Dermis blood vessel endothelial cell (primary cell): ENCODE results near the gene JMY. TPM values are rescaled to one million over a fixed set of nuclear protein-coding genes. Genes with fewer than 3 reads are reported as not detected.

Experiments
- DNase-seq: peaks from one replicate; pipeline ENCODE4 v3.0.0; 2010
- total RNA-seq: library from RNA; depleted of rRNA; stranded (reverse); fragments of >200 nt; gene quantifications from 2 replicates; pipeline ENCODE4 v1.2.3, GENCODE V29; 2014

JMY gene
- total RNA-seq, 1 donor from 2014 or later = 13.8 TPM

DNA sequence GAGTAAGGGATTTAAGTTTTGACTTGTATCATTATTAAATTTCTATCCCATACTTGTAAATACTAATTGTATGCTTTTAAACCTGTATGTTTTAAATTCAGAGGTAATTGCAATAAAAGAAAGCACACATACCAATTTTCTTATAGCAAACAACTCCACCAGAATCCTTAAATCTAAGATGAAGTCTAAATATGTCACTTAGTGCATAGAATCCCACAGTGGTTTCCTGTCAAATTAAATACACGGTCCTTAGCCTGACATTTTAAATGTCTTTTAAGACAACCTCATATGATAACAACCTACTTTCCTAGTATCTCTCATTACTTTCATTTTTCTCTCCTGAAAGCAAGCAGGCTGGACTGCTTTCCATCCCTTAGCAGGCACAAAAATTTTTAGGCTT is 52.0 kb downstream of the JMY start:
- no peak for DNase-seq

DNA sequence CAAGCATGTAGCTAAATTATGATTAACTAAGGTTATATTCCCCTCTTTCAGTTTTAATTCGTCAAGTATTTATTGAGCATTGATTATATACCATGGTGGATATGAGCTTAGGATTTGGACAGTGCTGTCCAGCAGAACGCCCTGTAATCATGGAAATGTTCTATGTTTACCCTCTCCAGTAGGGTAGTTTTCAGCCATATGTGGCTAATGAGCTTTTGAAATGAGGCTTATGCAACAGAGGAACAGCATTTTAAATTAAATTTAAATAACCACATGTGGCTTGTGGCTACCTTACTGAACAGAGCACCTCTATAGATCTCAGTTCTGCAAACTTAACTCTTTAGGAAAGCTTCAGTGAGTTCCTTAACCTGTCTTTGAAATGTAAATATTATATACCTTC is 59.1 kb downstream of the JMY start:
- no peak for DNase-seq

DNA sequence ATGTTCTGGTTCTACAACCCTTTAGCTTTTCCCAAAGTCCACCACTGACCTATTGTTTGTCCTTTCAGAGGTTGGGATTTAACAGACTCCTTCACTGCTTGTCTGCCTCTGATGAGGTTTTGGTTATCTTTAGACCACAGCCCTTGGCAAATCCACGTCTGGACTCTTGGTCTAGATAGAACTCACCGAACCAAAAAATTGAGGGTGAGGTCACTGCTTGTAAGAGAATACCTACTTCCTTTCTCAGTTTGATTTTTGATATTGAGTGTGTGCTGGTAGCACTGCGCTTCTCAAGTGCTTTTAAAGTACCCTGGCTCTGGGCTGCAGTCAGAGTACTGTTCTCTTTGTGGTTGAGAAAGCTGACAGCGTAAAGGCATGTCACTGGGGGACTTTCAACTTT is 61.7 kb downstream of the JMY start:
- DNase-seq = no peak

DNA sequence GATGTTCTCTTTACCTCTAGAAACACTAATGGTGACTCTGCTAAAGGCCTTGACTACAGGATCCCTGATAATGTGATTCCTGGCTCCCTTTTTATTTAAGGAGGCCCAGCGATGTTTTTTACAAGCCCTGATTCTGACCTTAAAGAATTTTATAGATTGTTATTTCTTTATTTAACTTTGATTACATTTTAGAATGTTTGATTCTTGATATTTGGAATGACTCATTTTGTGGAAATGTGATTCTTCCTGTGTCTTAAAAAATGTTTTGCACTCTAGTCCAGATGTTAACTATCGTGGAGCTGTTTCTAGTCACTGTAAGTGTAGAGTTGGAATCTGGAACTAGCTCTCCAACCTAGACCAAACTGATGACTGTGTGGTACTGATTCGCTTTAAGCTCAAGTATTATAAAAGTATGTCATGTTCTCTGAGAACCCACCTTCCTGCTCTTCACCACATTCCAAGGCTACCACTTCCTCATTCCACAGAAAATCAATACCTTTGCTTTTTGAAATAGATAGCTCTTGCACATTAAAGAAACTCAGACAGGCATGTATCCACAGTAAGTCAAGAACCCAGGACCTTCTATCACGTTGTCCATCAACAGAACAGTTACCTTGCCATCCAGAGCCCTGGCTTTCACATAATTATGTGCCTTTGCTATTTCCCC is 65.2 kb downstream of the JMY start:
- DNase-seq = no peak

DNA sequence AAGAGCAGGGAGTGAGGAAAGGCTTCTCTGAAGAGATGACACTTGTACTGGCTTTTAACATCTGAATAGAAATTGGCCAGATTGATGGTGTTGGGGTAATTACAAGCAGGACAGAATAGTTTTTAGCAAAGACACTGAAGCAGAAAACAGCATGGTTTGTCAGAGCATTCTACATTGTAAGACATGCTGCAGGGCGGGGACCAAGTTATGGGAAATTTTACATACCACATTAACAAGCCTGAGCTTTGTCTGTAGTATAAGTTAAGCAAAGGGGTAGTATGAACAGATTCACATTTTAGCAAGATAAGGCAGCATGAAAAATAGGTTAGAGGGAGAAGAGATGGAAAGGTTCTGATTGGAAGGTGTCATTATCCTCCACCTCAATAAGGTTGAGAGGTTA is 66.5 kb downstream of the JMY start:
- no peak for DNase-seq

DNA sequence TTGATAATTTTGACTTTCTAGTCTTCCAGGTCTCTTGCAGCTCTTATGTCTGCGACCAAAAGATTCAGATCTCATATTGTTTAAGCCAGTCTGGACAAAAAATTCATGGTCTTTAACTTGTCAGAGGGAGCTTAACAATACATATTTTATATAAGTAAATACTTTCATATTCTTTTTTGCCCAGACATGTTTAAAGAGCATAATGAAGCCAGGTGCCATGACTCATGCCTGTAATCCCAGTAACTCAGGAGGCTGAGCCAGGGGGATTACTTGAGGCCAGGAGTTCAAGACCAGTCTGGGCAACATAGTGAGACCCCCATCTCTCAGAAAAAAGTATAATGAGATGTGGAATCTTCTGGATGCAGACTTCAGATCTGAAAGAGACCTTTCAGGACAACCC is 69.8 kb downstream of the JMY start:
- DNase-seq = no peak

DNA sequence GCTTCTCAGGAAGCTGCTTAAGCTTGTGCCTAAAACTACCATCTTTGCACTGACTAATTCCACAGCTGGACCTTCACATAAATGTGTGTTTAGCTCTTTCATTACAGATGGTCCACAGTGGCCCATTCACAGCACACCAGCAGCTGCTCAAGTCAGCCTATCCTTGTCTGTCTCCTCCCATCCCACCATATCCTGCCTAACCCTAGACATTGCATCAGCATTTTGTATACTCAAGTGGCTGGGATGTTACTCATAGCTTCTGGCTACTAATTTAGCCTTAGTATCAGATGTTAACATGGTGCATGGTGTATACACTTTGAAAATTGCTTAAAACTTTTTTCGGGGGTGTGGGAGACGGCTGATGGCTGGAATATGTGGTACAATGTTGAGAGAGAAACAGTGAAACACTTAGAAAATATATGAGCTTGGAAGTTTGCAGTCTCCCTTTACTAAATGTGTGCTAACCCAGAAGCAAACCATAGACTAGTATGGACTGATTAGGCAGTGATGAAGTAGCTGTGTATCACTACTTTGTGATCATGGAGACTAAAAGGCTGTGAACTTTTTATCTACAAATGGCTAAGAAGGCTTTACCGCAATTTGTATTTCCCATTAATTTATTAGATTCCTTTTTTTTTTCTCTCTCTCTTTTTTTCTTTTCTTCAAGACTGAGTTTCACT is 83.1 kb downstream of the JMY start:
- peak; percentile 9 for DNase-seq

DNA sequence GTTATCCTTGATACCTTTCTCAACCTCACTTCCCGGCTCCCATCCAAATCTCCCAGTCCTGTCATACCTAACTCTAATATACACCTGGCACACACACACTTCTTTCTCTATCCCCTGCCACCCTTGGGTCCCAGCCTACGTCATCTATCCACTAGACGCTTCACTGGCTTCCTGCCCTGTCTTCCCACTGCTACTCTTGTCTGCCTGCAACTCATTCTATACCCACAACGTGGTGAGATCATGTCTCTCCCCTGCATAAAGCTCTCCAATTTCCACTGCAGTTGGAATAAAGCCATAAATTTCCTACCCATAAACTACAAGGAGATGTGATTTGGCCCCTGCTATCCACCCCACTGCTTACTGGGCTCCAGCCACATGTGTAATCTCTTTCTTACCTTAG is 93.5 kb downstream of the JMY start:
- no peak for DNase-seq

DNA sequence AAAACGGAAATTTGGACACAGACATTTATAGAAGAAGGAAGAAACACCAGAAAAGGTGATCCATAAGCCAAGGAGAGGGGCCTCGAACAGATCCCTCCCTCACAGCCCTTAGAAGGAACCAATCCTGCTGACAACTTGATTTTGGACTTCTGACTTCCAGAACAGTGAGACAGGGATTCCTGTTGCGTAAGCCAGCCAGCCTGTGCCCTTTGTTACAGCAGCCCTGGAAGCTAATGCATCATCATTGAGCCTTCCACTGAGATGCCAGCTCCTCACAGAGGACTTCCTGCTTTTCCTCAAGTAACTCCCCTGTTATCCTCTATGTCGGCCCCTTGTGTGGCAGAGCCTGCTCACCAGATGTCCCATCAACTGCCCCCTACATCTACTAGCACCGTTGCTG is 94.1 kb downstream of the JMY start:
- DNase-seq = no peak

DNA sequence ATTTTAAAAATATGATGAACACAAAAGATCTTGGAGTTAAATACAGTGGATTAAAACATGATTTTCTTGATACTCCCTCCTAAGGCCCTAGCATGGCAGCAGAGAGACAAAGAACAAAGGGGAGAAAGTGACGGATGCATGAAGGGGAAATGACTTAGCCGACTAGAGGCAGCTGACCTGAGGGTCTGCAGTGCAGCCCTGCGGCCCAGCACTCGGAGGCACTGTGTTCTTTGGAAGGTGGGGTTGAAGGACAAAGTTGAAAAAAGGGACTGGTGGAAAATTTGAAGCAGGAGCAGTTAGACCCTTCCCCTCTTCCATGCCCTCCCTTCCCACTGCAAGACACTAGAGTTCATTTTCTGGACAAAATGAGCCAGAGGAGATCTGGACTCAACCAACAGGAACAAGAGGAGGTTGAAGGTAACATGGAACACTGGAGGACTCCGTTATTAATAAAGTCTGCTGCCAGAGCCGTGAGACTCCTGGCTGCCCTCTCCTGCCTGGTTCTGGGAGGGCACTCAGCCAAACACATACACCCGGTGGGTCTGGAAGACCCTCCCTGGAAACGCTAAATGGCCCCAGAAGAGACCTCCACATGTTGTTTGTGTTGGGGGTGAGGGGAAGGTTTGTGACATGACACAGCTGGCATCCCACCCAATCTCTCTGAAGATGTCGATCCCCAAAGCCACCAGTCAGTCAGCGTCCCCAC is 98.1 kb downstream of the JMY start:
- no peak for DNase-seq

DNA sequence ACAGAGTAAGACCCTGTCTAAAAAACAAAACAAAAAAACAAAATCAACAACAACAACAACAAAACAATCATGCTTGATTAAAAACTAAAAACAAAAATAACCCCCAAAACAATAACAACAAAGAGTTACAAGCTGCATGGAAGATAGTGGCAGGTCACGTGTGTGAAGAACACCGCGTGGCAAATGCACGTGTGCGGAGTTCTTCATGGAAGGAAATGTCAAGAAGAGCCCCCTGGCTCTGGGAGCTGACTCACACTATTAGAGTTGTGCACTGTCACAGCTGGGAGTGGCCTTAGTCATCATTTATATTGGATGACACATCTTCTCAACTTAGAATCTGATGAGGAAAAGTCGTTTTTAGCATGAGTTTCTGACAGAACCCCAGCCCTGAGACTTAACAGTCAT is 110.5 kb downstream of the JMY start:
- no peak for DNase-seq

DNA sequence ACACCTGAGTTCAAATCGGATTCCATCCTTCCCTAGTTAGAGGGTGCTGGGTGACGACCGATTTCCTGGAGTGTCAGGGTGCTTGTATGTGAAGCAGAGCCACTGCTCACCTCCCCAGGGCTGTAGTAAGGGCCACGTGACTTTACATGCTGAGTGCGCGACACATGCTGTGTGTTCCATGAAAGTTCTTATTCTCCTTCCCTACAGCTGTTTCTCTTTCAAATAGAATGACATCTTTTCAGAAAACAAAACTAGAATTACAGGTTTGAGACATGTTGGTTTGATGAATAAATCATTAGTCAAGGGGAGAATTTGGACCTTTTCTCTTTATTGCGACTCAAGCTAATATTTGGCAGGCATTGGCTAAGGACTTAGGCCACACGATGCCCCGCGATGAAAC is 113.1 kb downstream of the JMY start:
- DNase-seq = no peak

DNA sequence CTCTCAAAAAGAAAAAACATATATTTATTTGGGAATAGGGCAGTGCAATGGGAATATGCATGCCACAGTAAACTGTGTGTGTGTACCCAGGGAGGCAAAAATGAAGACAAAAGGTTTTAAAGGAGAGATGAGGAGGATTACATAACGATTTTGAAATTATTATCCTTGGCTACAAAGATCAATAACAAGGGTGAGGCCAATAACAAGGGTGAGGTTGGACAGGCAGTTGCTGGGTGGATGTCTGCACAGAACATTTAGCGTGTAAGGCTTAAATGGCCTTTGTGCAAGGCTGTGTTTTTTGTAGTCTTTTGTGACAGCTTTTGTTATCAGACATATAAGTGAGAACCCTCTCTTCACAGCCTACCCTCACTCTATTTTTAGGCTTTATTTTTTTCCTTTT is 114.0 kb downstream of the JMY start:
- no peak for DNase-seq

DNA sequence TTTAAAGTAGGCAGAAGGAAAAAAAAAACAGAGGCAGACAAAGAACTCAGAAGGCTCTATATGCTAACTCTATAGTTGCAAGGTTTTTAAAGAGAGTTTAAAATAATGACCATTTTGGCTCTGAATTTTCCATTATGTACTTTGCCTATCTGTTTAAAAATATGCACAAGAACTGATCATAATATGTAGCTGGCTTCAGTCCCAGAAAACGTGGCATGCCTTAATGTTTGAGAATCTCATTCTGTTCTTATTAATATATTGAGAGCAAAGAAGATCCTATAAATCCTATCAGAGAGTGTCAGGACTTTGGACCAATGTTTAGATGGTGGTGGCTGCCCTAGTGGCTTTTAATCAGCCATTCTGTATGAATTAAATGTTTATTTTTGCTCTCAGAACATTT is 121.5 kb downstream of the JMY start:
- DNase-seq = no peak

Other genes with a start within 250 kb of the JMY start
- 0.68 and 1.4 TPM in 2 replicates for gene DMGDH, start 166.5 kb upstream of the JMY start, total RNA-seq
- gene BHMT2, start 166.4 kb upstream of the JMY start, total RNA-seq = 5.4 and 18.7 TPM in 2 replicates
- 0.28 TPM in 1 of 2 replicates, not detected in the other for gene BHMT, start 124.3 kb upstream of the JMY start, total RNA-seq